ENCODE results near the gene SERPINB6. TPM values are rescaled to one million over a fixed set of nuclear protein-coding genes. Genes with fewer than 3 reads are reported as not detected.
"Not testable (repeated sequence)": the region's sequence is repeated elsewhere in the genome, so short reads cannot be mapped to it uniquely, and the experiment has no call there.

SERPINB6 gene
- total RNA-seq, 1 donor from 2014 or later: 120 TPM

DNA sequence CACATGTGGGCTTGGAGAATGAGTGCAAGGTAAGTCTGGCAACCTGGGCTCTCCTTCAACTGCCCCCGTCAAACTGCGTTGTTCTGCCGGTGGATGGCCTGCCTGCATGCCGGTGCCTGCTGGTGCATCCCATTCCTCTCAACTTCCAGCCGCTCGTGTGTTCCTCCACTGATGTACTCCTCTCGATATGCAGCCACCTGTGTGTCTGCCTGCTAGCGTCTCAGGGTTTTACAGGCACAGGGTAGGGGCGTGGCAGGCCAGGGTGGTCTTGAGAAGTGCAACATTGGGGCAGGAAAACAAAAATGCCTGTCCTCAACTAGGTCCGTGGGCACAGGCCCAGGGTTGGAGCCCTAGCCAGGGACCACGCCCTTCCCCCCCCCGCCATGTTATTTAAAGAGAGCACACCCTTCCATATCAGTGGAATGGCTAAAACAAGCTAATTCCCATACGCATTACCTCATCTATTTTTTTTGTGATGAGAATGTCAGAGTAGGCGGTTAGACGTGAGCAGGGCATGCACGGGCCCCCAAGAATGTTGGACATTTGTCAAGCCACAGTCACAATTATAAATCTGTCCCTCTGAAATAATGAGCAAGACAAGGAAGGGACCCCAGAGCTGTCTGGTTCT lies 33.2 kb downstream of the SERPINB6 start:
- DNase-seq (ENCODE audit: low read depth): no peak
- TF ChIP-seq, protein P1, sequence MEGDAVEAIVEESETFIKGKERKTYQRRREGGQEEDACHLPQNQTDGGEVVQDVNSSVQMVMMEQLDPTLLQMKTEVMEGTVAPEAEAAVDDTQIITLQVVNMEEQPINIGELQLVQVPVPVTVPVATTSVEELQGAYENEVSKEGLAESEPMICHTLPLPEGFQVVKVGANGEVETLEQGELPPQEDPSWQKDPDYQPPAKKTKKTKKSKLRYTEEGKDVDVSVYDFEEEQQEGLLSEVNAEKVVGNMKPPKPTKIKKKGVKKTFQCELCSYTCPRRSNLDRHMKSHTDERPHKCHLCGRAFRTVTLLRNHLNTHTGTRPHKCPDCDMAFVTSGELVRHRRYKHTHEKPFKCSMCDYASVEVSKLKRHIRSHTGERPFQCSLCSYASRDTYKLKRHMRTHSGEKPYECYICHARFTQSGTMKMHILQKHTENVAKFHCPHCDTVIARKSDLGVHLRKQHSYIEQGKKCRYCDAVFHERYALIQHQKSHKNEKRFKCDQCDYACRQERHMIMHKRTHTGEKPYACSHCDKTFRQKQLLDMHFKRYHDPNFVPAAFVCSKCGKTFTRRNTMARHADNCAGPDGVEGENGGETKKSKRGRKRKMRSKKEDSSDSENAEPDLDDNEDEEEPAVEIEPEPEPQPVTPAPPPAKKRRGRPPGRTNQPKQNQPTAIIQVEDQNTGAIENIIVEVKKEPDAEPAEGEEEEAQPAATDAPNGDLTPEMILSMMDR (conservative IDR thresholded peaks at IDR 0.05; ENCODE audit: low read depth, low read length): no peak
- no peak overlapping the region for H3K4me3 ChIP-seq (ENCODE audit: low read depth, low read length)

GRCh38 chr6:2937627-2938003 lies 33.8 kb downstream of the SERPINB6 start:
- DNase-seq (ENCODE audit: low read depth): no peak
- H3K4me3 ChIP-seq (ENCODE audit: low read depth, low read length): no peak overlapping the region
- TF ChIP-seq, protein P1 (conservative IDR thresholded peaks at IDR 0.05; ENCODE audit: low read depth, low read length): no peak

DNA sequence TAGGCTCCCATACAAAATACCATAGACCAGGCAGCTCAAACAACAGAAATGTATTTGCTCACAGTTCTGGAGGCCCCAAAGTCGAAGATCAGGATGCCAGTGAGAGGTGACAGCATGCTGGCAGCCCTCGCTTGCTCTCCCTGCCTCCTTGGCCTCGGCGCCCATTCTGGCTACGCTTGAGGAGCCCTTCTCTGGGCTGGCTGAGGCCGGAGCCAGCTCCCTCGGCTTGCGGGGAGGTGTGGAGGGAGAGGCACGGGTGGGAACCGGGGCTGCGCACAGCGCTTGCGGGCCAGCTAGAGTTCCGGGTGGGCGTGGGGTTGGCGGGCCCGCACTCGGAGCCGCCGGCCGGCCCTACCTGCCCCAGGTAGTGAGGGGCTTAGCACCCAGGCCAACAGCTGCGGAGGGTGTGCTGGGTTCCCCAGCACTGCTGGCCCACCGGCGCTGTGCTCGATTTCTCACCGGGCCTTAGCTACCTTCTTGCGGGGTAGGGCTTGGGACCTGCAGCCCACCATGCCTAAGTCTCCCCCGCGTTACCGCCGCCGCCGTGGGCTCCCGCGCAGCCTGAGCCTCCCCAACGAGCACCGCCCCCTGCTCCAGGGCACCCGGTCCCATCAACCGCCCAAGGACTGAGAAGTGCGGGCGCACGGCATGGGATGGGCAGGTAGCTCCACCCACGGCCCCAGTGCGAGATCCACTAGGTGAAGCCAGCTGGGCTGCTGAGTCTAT lies 35.6 kb downstream of the SERPINB6 start:
- TF ChIP-seq, protein P1 (conservative IDR thresholded peaks at IDR 0.05; ENCODE audit: low read depth, low read length): no peak
- H3K4me3 ChIP-seq (ENCODE audit: low read depth, low read length): no peak overlapping the region
- no peak for DNase-seq (ENCODE audit: low read depth)

GRCh38 chr6:2934057-2934456 lies 37.3 kb downstream of the SERPINB6 start:
- DNase-seq (ENCODE audit: low read depth): no peak
- no peak overlapping the region for H3K4me3 ChIP-seq (ENCODE audit: low read depth, low read length)
- TF ChIP-seq, protein P1 (conservative IDR thresholded peaks at IDR 0.05; ENCODE audit: low read depth, low read length): no peak

DNA sequence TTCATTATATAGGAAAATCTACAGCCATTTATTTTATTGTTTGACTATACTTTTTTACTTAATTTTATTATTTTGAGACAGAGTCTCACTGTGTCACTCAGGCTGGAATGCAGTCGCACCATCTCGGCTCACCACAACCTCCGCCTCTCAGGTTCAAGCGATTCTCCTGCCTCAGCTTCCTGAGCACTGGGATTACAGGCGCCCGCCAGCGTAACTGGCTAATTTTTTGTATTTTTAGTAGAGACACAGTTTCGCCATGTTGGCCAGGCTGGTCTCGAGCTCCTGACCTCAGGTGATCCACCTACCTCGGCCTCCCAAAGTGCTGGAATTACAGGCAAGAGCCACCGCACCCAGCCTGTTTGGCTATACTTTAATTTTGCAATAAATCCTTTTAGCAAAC lies 38.5 kb downstream of the SERPINB6 start:
- not testable (repeated sequence) for DNase-seq (ENCODE audit: low read depth); H3K4me3 ChIP-seq (ENCODE audit: low read depth, low read length)

DNA sequence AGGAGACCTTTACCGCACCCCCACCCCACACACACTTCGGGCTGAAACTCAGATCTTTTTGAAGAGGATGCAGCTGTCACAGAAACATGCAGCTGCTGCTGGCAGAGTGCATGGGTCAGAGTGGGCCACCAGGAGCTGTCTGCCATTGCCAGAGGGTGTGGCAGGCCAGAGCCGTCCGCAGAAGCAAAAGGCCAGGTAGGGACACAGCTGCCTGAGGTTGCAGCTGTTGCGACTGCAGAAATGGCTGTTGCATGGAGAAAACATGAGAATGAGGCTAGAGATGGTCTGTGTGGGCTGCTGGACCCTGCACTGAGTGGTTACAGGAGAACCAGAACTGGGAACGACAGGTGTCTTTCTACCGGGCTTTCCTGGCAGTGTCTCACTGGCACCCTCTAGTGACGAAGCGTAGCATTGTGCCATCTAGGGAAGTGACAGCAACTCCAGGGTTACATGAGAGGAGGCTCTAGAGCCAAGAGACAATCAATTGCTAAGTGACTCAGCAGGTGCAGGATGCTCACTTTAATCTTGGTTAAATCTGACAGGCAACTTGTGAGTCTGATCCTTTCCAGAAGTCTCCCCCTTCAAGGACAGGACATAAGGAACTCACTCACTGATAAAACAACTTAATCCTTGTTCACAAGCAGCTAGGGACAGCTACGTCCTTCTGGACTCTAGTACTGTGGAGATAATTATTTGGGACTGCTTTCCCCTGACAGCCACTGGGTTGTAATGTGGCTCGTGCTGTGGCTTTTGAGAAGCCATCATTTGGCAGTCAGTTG lies 39.2 kb downstream of the SERPINB6 start:
- H3K4me3 ChIP-seq (ENCODE audit: low read depth, low read length): peak overlapping the region; percentile 31
- peak; percentile 16 for DNase-seq (ENCODE audit: low read depth)
- TF ChIP-seq, protein P1 (conservative IDR thresholded peaks at IDR 0.05; ENCODE audit: low read depth, low read length): peak; percentile 99

- no peak for DNase-seq (ENCODE audit: low read depth)
- H3K4me3 ChIP-seq (ENCODE audit: low read depth, low read length): no peak overlapping the region
- TF ChIP-seq, protein P1 (conservative IDR thresholded peaks at IDR 0.05; ENCODE audit: low read depth, low read length): no peak
Observed at GRCh38 chr6:2931055-2931454, 40.3 kb downstream of the SERPINB6 start.

DNA sequence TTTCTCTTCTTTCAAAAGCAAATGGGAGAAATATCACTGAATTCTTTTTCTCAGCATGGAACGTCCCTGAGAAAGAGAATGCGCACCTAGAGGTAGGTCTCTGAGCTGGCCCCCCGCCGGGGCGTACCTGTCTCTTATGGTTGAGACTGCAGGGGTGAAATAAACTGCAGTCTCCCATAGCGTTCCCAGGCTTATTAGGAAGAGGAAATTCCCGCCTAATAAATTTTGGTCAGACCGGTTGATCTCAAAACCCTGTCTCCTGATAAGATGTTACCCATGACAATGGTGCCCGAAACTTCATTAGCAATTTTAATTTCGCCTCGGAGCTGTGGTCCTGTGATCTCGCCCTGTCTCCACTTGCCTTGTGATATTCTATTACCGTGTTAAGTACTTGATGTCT lies 43.4 kb downstream of the SERPINB6 start:
- DNase-seq (ENCODE audit: low read depth); H3K4me3 ChIP-seq (ENCODE audit: low read depth, low read length): not testable (repeated sequence)

DNA sequence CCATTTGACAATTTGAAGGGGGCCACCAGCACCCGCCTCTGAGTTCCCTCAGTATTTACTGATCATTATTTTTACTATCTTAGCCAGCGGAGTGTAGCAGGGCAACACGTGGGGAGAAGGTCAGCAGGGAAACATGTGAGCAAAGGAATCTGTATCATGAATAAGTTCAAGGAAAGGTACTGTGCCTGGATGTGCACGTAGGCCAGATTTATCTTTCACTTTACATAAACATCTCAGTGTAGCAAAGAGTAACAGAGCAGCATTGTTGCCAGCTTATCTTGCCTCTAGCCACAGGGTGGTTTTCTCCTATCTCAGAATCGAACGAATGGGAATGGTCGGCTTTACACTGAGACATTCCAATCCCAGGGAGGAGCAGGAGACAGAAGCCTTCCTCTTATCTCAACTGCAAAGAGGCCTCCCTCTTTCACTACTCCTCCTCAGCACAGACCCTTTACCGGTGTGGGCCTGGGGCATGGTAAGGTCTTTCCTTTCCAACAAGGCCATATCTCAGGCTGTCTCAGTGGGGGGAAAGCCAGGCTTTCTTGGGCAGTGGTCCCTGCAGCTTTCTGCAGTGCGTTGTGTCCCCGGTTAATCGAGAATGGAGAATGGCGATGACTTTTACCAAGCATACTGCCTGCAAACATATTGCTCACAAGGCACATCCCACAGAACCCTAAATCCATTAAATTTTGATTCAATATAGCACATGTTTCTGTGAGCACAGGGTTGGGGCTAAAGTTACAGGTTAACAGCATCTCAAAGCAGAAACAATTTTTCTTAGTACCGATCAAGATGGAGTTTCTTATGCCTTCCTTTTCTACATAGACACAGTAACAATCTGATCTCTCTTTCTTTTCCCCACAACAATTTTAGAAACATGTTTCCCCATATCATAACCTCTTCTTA lies 45.3 kb downstream of the SERPINB6 start:
- not testable (repeated sequence) for H3K4me3 ChIP-seq (ENCODE audit: low read depth, low read length); DNase-seq (ENCODE audit: low read depth)

Measured in epithelial cell of proximal tubule (primary cell).